Mucosa of descending colon (tissue), 3 donors: Measurements from ENCODE around the gene EMX2. TPM values are rescaled to one million over a fixed set of nuclear protein-coding genes. Genes with fewer than 3 reads are reported as not detected.

Experiments used
- ATAC-seq: fragments of 200-7000 bp; cut with Tn5 transposase; one replicate; pipeline ENCODE4 v1.9.1; 2020; ENCODE audit warnings: mild to moderate bottlenecking, moderate library complexity
- DNase-seq, 3 donors: peaks; one replicate each; pipeline ENCODE4 v3.0.0-alpha.2; 2020
- H3K36me3 ChIP-seq: fragments of 200-600 bp; one replicate; pipeline ENCODE4 v1.8.0; 2021; ENCODE audit warnings: low read depth, mild to moderate bottlenecking
- H3K4me1 ChIP-seq: fragments of 200-600 bp; one replicate; pipeline ENCODE4 v1.8.0; 2021; ENCODE audit warnings: low read depth, mild to moderate bottlenecking
- H3K4me3 ChIP-seq: fragments of 200-600 bp; one replicate; pipeline ENCODE4 v1.8.0; 2021; ENCODE audit warnings: mild to moderate bottlenecking
- H3K9me3 ChIP-seq: fragments of 200-600 bp; one replicate; pipeline ENCODE4 v1.8.0; 2021; ENCODE audit warnings: mild to moderate bottlenecking
- intact Hi-C, 2 donors: fragments of 100-400 bp; cut with DNase I in 1 of 2; cut with micrococcal nuclease in 1 of 2; formaldehyde crosslinking; loops; one replicate each; pipeline versions ENCODE4 v1.11.0 to v1.11.1; 2022; cut with DNase I, micrococcal nuclease
- total RNA-seq, 3 donors: library from RNA; stranded (reverse); fragmentation: NEBNext Ultra II Directional in 2 of 3; extraction: Animal tissue kit (Norgen Biotek cat#: 25700) in 2 of 3; gene quantifications; one replicate each; pipeline versions ENCODE4 v1.2.1 to v1.2.4, GENCODE V29; 2021 to 2023
- TF ChIP-seq, protein P1 (sequence below): fragments of 200-600 bp; IDR thresholded peaks from one replicate; pipeline ENCODE4 v1.8.0; 2022; ENCODE audit warnings: antibody characterized with exemption, mild to moderate bottlenecking
- donor health status: DM: no; HTN: no; CAD: no; lungs with moderate emphysema.
- donor health status: DM: no; HTN: no; CAD: no.
- donor health status: DM: no; HTN: yes; CAD: no.

Gene EMX2
- total RNA-seq, 3 donors from 2014 or later = not detected

DNA sequence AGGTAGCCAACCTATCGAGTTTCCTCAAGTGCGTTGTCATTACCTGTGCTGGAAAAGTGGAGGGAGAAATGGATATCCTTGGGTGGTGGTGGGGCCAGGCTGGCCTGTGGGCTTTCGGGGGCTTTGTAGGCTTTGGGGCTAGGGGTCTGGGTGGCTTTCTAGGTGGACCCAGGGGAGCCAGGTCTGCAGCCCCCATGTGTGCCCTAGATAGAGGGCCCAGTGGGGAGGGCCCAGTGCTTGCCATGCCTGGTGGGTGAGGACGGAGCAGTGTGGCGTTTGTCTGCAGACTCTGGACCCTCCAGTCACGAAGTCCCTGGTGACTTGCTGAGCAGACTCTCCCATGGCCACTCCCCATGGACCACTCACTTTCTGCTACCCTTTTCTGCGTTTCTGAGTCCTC is 19.7 kb downstream of the EMX2 start:
- no peak overlapping the region for H3K4me3 ChIP-seq
- H3K4me1 ChIP-seq = no peaks in the 10 kb centered on the region
- intact Hi-C loops = no loop called here
- TF ChIP-seq, protein P1, sequence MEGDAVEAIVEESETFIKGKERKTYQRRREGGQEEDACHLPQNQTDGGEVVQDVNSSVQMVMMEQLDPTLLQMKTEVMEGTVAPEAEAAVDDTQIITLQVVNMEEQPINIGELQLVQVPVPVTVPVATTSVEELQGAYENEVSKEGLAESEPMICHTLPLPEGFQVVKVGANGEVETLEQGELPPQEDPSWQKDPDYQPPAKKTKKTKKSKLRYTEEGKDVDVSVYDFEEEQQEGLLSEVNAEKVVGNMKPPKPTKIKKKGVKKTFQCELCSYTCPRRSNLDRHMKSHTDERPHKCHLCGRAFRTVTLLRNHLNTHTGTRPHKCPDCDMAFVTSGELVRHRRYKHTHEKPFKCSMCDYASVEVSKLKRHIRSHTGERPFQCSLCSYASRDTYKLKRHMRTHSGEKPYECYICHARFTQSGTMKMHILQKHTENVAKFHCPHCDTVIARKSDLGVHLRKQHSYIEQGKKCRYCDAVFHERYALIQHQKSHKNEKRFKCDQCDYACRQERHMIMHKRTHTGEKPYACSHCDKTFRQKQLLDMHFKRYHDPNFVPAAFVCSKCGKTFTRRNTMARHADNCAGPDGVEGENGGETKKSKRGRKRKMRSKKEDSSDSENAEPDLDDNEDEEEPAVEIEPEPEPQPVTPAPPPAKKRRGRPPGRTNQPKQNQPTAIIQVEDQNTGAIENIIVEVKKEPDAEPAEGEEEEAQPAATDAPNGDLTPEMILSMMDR = no peak
- no peak for ATAC-seq
- no peak for DNase-seq
- no peaks in the 10 kb centered on the region for H3K36me3 ChIP-seq
- H3K9me3 ChIP-seq = no peaks in the 10 kb centered on the region

DNA sequence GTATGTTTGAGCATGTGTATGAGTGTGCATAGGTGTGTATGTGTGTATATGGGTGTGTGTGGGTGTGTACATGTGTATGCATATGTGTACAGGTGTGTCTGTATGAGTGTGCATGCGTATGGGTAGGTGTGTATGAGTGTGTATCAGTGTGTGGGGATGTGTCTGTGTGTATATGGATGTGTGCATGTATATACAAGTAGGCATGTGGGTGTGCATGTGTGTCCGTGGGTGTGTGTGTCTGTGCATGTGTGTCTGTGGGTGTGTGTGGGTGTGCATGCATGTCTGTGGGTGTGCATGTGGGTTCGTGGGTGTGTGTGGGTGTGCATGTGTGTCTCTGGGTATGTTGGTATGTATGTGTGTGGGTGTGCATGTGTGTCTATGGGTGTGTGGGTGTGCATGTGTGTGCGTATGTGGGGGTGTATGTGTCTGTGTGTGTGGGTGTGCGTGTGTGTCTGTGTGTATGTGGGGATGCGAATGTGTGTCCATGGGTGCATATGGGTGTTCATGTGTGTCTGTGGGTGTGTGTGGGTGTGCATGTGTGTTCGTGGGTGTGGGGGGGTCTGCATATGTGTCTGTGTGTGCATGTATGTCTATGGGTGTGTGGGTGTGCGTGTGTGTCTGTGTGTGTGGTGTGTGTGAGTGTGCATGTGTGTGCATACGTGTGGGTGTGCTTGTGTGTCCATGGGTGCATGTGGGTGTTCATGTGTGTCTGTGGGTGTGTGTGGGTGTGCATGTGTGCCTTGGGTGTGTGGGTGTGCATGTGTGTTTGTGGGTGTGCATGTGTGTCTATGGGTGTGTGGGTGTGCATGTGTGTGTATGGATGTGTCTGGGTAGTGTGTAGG is 20.6 kb downstream of the EMX2 start:
- Histone ChIP-seq H3K9me3 (no peaks in the 10 kb centered on the region), H3K4me1 (no peaks in the 10 kb centered on the region), H3K36me3 (no peaks in the 10 kb centered on the region), H3K4me3 (no peak overlapping the region)
- no peak for ATAC-seq
- no peak for DNase-seq
- TF ChIP-seq, protein P1 = no peak
- intact Hi-C loops = no loop called here

DNA sequence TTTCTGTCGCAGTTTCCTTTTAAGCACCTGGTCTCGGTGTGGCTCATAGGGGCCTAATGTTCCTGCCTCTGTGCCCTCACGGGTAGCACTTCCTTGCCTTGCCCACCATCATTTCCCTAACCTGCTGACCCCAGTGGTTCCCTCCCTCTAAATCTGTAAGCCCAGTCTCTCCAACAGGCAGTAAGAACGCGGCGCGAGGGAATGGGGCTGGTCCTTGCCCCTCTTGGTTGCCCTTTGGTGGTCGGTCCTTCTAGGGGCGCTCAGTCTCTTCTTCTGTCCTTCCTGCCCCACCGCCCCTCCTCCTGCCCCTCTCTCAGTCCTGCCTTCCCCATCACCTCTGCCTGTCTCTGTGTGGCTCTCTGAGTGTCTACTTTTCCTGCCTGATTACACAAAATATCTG is 21.2 kb downstream of the EMX2 start:
- no peaks in the 10 kb centered on the region for H3K4me1 ChIP-seq
- TF ChIP-seq, protein P1 = no peak
- intact Hi-C loops = no loop called here
- DNase-seq (no peak), ATAC-seq (no peak)
- H3K9me3 ChIP-seq = no peaks in the 10 kb centered on the region
- H3K36me3 ChIP-seq = no peaks in the 10 kb centered on the region
- H3K4me3 ChIP-seq = no peak overlapping the region

DNA sequence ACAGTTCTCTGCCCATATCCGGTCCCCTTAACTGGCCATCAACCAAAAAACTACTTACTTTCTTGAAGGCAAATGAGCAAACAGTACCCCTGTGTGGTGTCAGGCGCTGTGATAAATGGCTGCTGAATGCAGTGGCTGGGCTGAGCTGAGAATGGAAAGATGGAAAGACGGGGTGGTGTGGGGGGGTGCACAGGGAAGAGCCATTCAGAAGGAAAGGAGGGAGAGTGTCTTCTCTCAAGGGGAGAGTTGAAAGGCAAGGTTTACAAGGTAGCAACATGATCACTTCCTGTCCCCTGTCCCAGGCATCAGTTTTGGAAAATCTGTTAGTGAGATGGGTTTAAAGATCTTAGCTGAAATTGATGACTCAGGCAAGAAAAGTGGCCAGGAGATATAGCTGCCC is 22.5 kb downstream of the EMX2 start:
- TF ChIP-seq, protein P1 = no peak
- no peak for DNase-seq
- no peaks in the 10 kb centered on the region for H3K9me3 ChIP-seq
- intact Hi-C loops = no loop called here
- no peaks in the 10 kb centered on the region for H3K36me3 ChIP-seq
- ATAC-seq = no peak
- no peak overlapping the region for H3K4me3 ChIP-seq
- no peaks in the 10 kb centered on the region for H3K4me1 ChIP-seq

DNA sequence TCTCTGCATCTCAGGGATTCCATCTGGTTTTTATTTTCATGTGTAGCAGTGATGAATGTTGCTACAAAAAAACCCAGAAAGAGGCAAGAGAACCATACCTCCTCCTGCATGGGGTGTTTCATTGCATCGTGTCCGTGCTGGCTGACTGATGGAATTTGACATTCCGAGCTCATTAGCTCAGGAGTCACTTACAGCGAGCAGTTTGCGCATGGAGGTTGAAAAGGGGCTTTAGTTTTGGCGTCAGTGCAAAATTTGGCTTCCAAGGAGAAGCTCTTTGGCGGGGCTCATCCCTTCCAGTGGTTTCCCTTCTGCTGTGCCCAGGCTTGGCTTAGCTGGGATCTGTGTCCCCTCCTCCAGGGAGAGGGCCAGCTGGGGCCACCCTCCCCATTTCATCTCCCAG is 25.8 kb downstream of the EMX2 start:
- H3K9me3 ChIP-seq = no peaks in the 10 kb centered on the region
- no peaks in the 10 kb centered on the region for H3K36me3 ChIP-seq
- TF ChIP-seq, protein P1 = no peak
- H3K4me3 ChIP-seq = no peak overlapping the region
- DNase-seq = no peak
- intact Hi-C loops = no loop called here
- no peak for ATAC-seq
- H3K4me1 ChIP-seq = no peaks in the 10 kb centered on the region
